ENCODE measurements around the gene TRNT1.

TRNT1 gene

GRCh38 chr3:3126477-3127431 lies at the start of gene TRNT1:
TRNT1 (plus strand) TSS chr3:3126940; CDS start chr3:3129041, 2,101 bp downstream.
- peak; percentile 89 for DNase-seq

GRCh38 chr3:3080309-3080708 lies 46.4 kb upstream of the TRNT1 start:
- DNase-seq, result no peak

GRCh38 chr3:3081381-3082233 lies 45.1 kb upstream of the TRNT1 start:
- DNase-seq, result no peak

GRCh38 chr3:3082234-3082924 lies 44.4 kb upstream of the TRNT1 start:
- no peak for DNase-seq

- no peak for DNase-seq
Observed at GRCh38 chr3:3084890-3085289, 41.9 kb upstream of the TRNT1 start.

- no peak for DNase-seq
Observed at GRCh38 chr3:3085782-3086181, 41.0 kb upstream of the TRNT1 start.

GRCh38 chr3:3086239-3086638 lies 40.5 kb upstream of the TRNT1 start:
- DNase-seq, result no peak

GRCh38 chr3:3087279-3087678 lies 39.5 kb upstream of the TRNT1 start:
- DNase-seq, result no peak

GRCh38 chr3:3087716-3088465 lies 38.8 kb upstream of the TRNT1 start:
- no peak for DNase-seq

GRCh38 chr3:3089017-3089416 lies 37.7 kb upstream of the TRNT1 start:
- DNase-seq, result no peak

- no peak for DNase-seq
Observed at GRCh38 chr3:3097958-3098357, 28.8 kb upstream of the TRNT1 start.

- DNase-seq, result no peak
Observed at GRCh38 chr3:3101660-3102458, 24.9 kb upstream of the TRNT1 start.

- no peak for DNase-seq
Observed at GRCh38 chr3:3102751-3103150, 24.0 kb upstream of the TRNT1 start.

GRCh38 chr3:3105246-3105645 lies 21.5 kb upstream of the TRNT1 start:
- no peak for DNase-seq

GRCh38 chr3:3105815-3106214 lies 20.9 kb upstream of the TRNT1 start:
- no peak for DNase-seq

GRCh38 chr3:3107181-3107580 lies 19.6 kb upstream of the TRNT1 start:
- no peak for DNase-seq

- no peak for DNase-seq
Observed at GRCh38 chr3:3107858-3108257, 18.9 kb upstream of the TRNT1 start.

- peak; percentile 42 for DNase-seq
Observed at GRCh38 chr3:3109407-3110298, 17.1 kb upstream of the TRNT1 start.

GRCh38 chr3:3110299-3110630 lies 16.5 kb upstream of the TRNT1 start, which contains the start of gene IL5RA:
IL5RA (minus strand) TSS chr3:3110374; CDS start chr3:3104984, 5,390 bp downstream.
- peak; percentile 77 for DNase-seq

GRCh38 chr3:3110749-3111361 lies 15.9 kb upstream of the TRNT1 start:
- DNase-seq, result no peak
